HEK293 (cell line): ENCODE data around the gene PCSK5.

Experiments used
- CTCF ChIA-PET: fragments of 350-600 bp; formaldehyde crosslinking; extraction: SDS; loops from one replicate; lab custom pipeline; 2021; ENCODE audit warnings: antibody characterized with exemption; lab: Yijun Ruan, JAX
- POLR2A ChIA-PET: fragments of 300-600 bp; formaldehyde crosslinking; extraction: SDS; loops from one replicate; lab custom pipeline; 2020; ENCODE audit warnings: antibody characterized with exemption, inconsistent platforms; lab: Yijun Ruan, JAX
- H3K27ac ChIP-seq: fragments of 200-500 bp; sonication (Bioruptor generic); 2 replicates; pipeline ENCODE4 v1.5.1; 2014; ENCODE audit warnings: low read depth, low read length, control low read depth, inconsistent platforms; ENCODE audit errors: extremely low read depth
- H3K36me3 ChIP-seq, 2 experiments: fragments of 200-500 bp in 1 of 2; sonication (Bioruptor generic) in 1 of 2; 1 replicate in 1 of 2; 2 replicates in 1 of 2; pipeline ENCODE4 v1.5.1; 2014 to 2017; ENCODE audit warnings: inconsistent platforms in 2 of 2, low read length in 2 of 2; ENCODE audit not compliant: control insufficient read depth in 2 of 2, insufficient read depth in 1 of 2
- H3K4me1 ChIP-seq: fragments of 200-500 bp; sonication (Bioruptor generic); 2 replicates; pipeline ENCODE4 v1.5.1; 2014; ENCODE audit warnings: mild to moderate bottlenecking, low read length, inconsistent platforms; ENCODE audit not compliant: control insufficient read depth, insufficient read depth
- H3K4me3 ChIP-seq: 2 replicates; pipeline ENCODE4 v1.5.1; 2011; ENCODE audit warnings: low read depth, mild to moderate bottlenecking, control low read depth, low read length, moderate library complexity
- H3K9me3 ChIP-seq: fragments of 200-500 bp; sonication (Bioruptor generic); 2 replicates; pipeline ENCODE4 v1.5.1; 2014; ENCODE audit warnings: low read depth, low read length, inconsistent platforms; ENCODE audit not compliant: control insufficient read depth, insufficient read depth
- GLI2 ChIP-seq: fragments of 450-650 bp; formaldehyde crosslinking; IDR thresholded peaks from 2 replicates; pipeline ENCODE4; 2017; ENCODE audit warnings: missing biosample characterization, missing genetic modification characterization, low read depth, borderline replicate concordance
- HOXA7 ChIP-seq: sonication (generic); formaldehyde crosslinking; IDR thresholded peaks from 2 replicates; pipeline ENCODE4 v1.8.1; 2022; ENCODE audit warnings: missing genetic modification reagents, borderline replicate concordance
- KLF9 ChIP-seq: fragments of 450-650 bp; formaldehyde crosslinking; IDR thresholded peaks from 2 replicates; pipeline ENCODE4 v1.5.1; 2016; ENCODE audit warnings: missing biosample characterization, missing genetic modification characterization, low read depth
- TCF7L2 ChIP-seq: IDR thresholded peaks from 2 replicates; pipeline ENCODE4 v1.6.1; 2011; ENCODE audit warnings: low read depth, mild to moderate bottlenecking, inconsistent platforms, low read length, moderate library complexity, borderline replicate concordance
- ZBTB1 ChIP-seq: fragments of 450-650 bp; formaldehyde crosslinking; IDR thresholded peaks from 2 replicates; pipeline ENCODE4 v1.5.1; 2016; ENCODE audit warnings: missing biosample characterization, missing genetic modification characterization
- ZBTB21 ChIP-seq: fragments of 450-650 bp; formaldehyde crosslinking; IDR thresholded peaks from 2 replicates; pipeline ENCODE4 v1.5.1; 2017; ENCODE audit warnings: missing biosample characterization, missing genetic modification characterization
- ZBTB8A ChIP-seq: fragments of 450-650 bp; formaldehyde crosslinking; IDR thresholded peaks from 2 replicates; pipeline ENCODE4 v1.5.1; 2016; ENCODE audit warnings: missing biosample characterization, missing genetic modification characterization
- ZIC2 ChIP-seq: fragments of 450-650 bp; formaldehyde crosslinking; IDR thresholded peaks from 2 replicates; pipeline ENCODE4 v1.5.1; 2016; ENCODE audit warnings: missing biosample characterization, missing genetic modification characterization
- ZNF214 ChIP-seq: fragments of 450-650 bp; formaldehyde crosslinking; IDR thresholded peaks from 2 replicates; pipeline ENCODE4 v1.5.1; 2017; ENCODE audit warnings: missing biosample characterization, mild to moderate bottlenecking, missing genetic modification characterization, borderline replicate concordance
- ZNF350 ChIP-seq: fragments of 450-650 bp; formaldehyde crosslinking; IDR thresholded peaks from 2 replicates; pipeline ENCODE4 v1.5.0; 2017; ENCODE audit warnings: missing biosample characterization, mild to moderate bottlenecking, missing genetic modification characterization
- ZNF394 ChIP-seq: fragments of 450-650 bp; formaldehyde crosslinking; IDR thresholded peaks from 2 replicates; pipeline ENCODE4 v1.5.1; 2016; ENCODE audit warnings: missing biosample characterization, missing genetic modification characterization, mild to moderate bottlenecking, moderate library complexity, borderline replicate concordance
- ZNF404 ChIP-seq: fragments of 450-650 bp; formaldehyde crosslinking; IDR thresholded peaks from 2 replicates; pipeline ENCODE4 v1.5.1; 2017; ENCODE audit warnings: missing biosample characterization, missing genetic modification characterization
- ZNF433 ChIP-seq: fragments of 450-650 bp; formaldehyde crosslinking; IDR thresholded peaks from 2 replicates; pipeline ENCODE4 v1.5.1; 2016; ENCODE audit warnings: missing biosample characterization, missing genetic modification characterization, low read depth
- ZNF473 ChIP-seq: fragments of 450-650 bp; formaldehyde crosslinking; IDR thresholded peaks from 2 replicates; pipeline ENCODE4 v1.5.1; 2017; ENCODE audit warnings: missing biosample characterization, missing genetic modification characterization
- ZNF521 ChIP-seq: fragments of 450-650 bp; formaldehyde crosslinking; IDR thresholded peaks from 2 replicates; pipeline ENCODE4 v1.5.1; 2017; ENCODE audit warnings: missing biosample characterization, mild to moderate bottlenecking, missing genetic modification characterization
- ZNF549 ChIP-seq: fragments of 450-650 bp; IDR thresholded peaks from 2 replicates; pipeline ENCODE4 v1.5.1; 2018; ENCODE audit warnings: missing biosample characterization, missing genetic modification characterization, mild to moderate bottlenecking, inconsistent platforms, moderate library complexity
- ZNF558 ChIP-seq: fragments of 450-650 bp; formaldehyde crosslinking; IDR thresholded peaks from 2 replicates; pipeline ENCODE4 v1.5.1; 2016; ENCODE audit warnings: missing biosample characterization, missing genetic modification characterization
- ZNF623 ChIP-seq: fragments of 450-650 bp; formaldehyde crosslinking; IDR thresholded peaks from 2 replicates; pipeline ENCODE4 v1.5.1; 2016; ENCODE audit warnings: missing biosample characterization, missing genetic modification characterization
- ZNF747 ChIP-seq: fragments of 450-650 bp; formaldehyde crosslinking; IDR thresholded peaks from 2 replicates; pipeline ENCODE4 v1.5.1; 2016; ENCODE audit warnings: missing biosample characterization, missing genetic modification characterization
- ZNF791 ChIP-seq: fragments of 450-650 bp; formaldehyde crosslinking; IDR thresholded peaks from 2 replicates; pipeline ENCODE4 v1.5.1; 2016; ENCODE audit warnings: missing biosample characterization, missing genetic modification characterization
- ZSCAN23 ChIP-seq: fragments of 450-650 bp; formaldehyde crosslinking; IDR thresholded peaks from 2 replicates; pipeline ENCODE4 v1.5.1; 2016; ENCODE audit warnings: missing biosample characterization, missing genetic modification characterization
- TF ChIP-seq, protein P1 (sequence below): fragments of 450-650 bp; formaldehyde crosslinking; IDR thresholded peaks from 2 replicates; pipeline ENCODE4 v1.5.1; 2016; ENCODE audit warnings: missing biosample characterization, missing genetic modification characterization
- TF ChIP-seq, protein P2 (sequence below): fragments of 450-650 bp; formaldehyde crosslinking; IDR thresholded peaks from 2 replicates; pipeline ENCODE4 v1.5.1; 2016; ENCODE audit warnings: missing biosample characterization, missing genetic modification characterization, borderline replicate concordance
- TF ChIP-seq, protein P3 (sequence below): sonication (generic); formaldehyde crosslinking; IDR thresholded peaks from 2 replicates; pipeline ENCODE4 v1.8.1; 2022; ENCODE audit warnings: mild to moderate bottlenecking, moderate library complexity, missing genetic modification reagents

PCSK5 gene

DNA sequence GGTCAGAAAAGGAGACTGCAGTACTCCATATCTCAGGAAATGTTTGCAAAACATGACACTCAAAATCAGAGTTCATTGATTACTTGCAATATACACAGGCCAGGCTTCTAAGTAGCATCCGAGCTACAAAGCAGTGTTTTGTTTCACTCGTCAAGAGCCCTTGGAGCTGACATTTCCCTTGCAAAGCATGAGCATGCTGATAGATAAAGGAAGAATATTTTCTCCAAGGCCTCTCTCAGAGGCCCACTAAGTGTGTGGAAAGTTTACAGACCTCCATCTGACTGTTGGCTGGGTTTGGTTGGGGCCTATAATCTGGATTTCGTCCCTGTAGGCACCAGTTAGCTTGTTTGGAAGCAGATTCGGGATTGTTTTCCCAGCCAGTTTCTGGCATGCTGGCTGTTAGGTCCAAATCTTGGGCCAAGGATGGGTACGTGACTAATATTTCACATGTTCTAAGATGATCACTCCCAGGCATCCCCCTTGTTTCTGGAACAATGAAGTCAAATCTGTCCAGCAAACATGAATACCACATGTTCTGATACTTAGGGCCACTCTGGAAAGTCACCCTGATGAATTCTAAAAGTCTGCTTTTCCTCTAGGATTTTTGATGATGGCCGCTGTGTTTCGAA, 342.5 kb downstream of the PCSK5 start:
- CTCF ChIA-PET, result interaction anchor here (0.6 kb wide), 1 partner anchor 148 kb away, joined by 3 read pairs; no protein-coding TSS in a partner anchor
- POLR2A ChIA-PET, result no interaction called here
- no peak overlapping the region for H3K4me3 ChIP-seq

DNA sequence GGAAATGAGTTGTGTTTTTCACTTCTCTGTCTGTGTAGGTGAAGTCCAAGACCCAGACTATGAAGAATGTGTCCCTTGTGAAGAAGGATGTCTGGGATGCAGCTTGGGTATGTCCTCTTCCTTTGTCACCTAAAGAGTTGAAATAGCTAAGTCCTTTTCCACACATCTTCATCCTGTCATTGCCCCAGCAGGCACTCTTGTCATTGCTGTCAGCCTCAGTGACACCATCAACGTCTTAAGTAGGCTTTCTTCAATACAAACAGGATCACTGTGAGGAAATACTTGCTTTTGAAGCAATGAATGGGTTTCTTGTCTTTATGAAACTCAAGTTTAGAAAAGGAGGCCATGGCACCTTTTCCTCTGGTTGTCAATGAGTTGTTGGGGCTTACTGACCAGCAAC, 350.1 kb downstream of the PCSK5 start:
- no peaks in the 10 kb centered on the region for H3K9me3 ChIP-seq
- no peaks in the 10 kb centered on the region for H3K4me1 ChIP-seq
- CTCF ChIA-PET, result no interaction called here
- H3K27ac ChIP-seq, result no peak overlapping the region
- H3K36me3 ChIP-seq, result no peaks in the 10 kb centered on the region
- TF ChIP-seq ZIC2 (tag by site-specific recombination), result no peak
- no peak for TF ChIP-seq ZNF747 (tag by site-specific recombination)
- no peak for TF ChIP-seq ZNF791 (tag by site-specific recombination)
- no peak for TF ChIP-seq ZNF549
- TF ChIP-seq KLF9 (tag by site-specific recombination), result no peak
- TF ChIP-seq ZNF404 (tag by site-specific recombination), result no peak
- TF ChIP-seq ZNF623 (tag by site-specific recombination), result no peak
- TF ChIP-seq ZSCAN23, result no peak
- TF ChIP-seq ZNF433 (tag by site-specific recombination), result no peak
- POLR2A ChIA-PET, result no interaction called here
- H3K4me3 ChIP-seq, result no peak overlapping the region

More for the DNA sequence above, 342.5 kb downstream of the PCSK5 start:
- no peaks in the 10 kb centered on the region for H3K4me1 ChIP-seq
- no peaks in the 10 kb centered on the region for H3K9me3 ChIP-seq
- TF ChIP-seq HOXA7 (CRISPR knock-in tag) (no peak), GLI2 (tag by site-specific recombination) (no peak), ZBTB1 (tag by site-specific recombination) (no peak), ZNF558 (tag by site-specific recombination) (no peak)
- no peak overlapping the region for H3K27ac ChIP-seq
- H3K36me3 ChIP-seq, result no peaks in the 10 kb centered on the region

DNA sequence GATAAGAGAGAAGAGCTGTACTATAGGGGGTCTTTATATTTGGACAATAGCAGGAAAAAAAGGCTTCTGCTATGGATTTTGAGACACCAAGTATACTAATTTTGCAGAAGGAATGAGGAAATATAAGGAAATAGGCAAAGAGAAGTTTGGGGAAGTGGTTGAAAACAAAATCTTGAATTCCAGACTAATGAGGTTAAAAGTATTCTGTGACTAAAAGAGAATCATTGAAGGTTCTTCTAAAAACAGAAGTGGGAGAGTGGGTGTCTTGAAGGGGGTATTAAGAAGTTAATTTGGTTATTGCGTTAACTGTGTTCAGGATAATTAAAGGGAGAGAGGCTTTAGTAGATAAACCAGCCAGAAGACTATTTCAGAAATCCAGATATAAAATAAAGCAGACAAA, 355.0 kb downstream of the PCSK5 start:
- no peak overlapping the region for H3K27ac ChIP-seq
- TF ChIP-seq, protein P1, sequence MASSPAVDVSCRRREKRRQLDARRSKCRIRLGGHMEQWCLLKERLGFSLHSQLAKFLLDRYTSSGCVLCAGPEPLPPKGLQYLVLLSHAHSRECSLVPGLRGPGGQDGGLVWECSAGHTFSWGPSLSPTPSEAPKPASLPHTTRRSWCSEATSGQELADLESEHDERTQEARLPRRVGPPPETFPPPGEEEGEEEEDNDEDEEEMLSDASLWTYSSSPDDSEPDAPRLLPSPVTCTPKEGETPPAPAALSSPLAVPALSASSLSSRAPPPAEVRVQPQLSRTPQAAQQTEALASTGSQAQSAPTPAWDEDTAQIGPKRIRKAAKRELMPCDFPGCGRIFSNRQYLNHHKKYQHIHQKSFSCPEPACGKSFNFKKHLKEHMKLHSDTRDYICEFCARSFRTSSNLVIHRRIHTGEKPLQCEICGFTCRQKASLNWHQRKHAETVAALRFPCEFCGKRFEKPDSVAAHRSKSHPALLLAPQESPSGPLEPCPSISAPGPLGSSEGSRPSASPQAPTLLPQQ (tag by site-specific recombination), result no peak
- TF ChIP-seq, protein P2, sequence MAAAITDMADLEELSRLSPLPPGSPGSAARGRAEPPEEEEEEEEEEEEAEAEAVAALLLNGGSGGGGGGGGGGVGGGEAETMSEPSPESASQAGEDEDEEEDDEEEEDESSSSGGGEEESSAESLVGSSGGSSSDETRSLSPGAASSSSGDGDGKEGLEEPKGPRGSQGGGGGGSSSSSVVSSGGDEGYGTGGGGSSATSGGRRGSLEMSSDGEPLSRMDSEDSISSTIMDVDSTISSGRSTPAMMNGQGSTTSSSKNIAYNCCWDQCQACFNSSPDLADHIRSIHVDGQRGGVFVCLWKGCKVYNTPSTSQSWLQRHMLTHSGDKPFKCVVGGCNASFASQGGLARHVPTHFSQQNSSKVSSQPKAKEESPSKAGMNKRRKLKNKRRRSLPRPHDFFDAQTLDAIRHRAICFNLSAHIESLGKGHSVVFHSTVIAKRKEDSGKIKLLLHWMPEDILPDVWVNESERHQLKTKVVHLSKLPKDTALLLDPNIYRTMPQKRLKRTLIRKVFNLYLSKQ, result no peak
- no peak for TF ChIP-seq ZNF394 (tag by site-specific recombination)
- TF ChIP-seq, protein P3, sequence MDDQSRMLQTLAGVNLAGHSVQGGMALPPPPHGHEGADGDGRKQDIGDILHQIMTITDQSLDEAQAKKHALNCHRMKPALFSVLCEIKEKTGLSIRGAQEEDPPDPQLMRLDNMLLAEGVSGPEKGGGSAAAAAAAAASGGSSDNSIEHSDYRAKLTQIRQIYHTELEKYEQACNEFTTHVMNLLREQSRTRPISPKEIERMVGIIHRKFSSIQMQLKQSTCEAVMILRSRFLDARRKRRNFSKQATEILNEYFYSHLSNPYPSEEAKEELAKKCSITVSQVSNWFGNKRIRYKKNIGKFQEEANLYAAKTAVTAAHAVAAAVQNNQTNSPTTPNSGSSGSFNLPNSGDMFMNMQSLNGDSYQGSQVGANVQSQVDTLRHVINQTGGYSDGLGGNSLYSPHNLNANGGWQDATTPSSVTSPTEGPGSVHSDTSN (CRISPR knock-in tag), result no peak
- TF ChIP-seq ZNF747 (tag by site-specific recombination), result no peak
- TF ChIP-seq TCF7L2, result no peak
- TF ChIP-seq ZBTB8A (tag by site-specific recombination), result no peak
- no peak for TF ChIP-seq ZBTB21 (tag by site-specific recombination)
- TF ChIP-seq ZNF521 (tag by site-specific recombination), result no peak
- TF ChIP-seq ZNF214 (tag by site-specific recombination), result no peak
- TF ChIP-seq ZNF473 (tag by site-specific recombination), result no peak
- no peak for TF ChIP-seq ZNF350 (tag by site-specific recombination)
- no peaks in the 10 kb centered on the region for H3K36me3 ChIP-seq
- H3K4me1 ChIP-seq, result no peaks in the 10 kb centered on the region
- ChIA-PET POLR2A (no interaction called here), CTCF (no interaction called here)
- H3K4me3 ChIP-seq, result no peak overlapping the region
- no peaks in the 10 kb centered on the region for H3K9me3 ChIP-seq
